Peyer's patch (tissue), 4 donors: Measurements from ENCODE around the gene RBMS1. TPM values are rescaled to one million over a fixed set of nuclear protein-coding genes. Genes with fewer than 3 reads are reported as not detected.

ENCODE experiments used
- DNase-seq, 3 donors: peaks; one replicate each; pipeline ENCODE4 v3.0.0-alpha.2; 2017 to 2019
- H3K27ac ChIP-seq, 4 donors: fragments of 200-600 bp; sonication (generic); one replicate each; pipeline ENCODE4 v1.5.1; 2016 to 2019
- H3K27me3 ChIP-seq, 2 donors: fragments of 200-600 bp; sonication (generic); one replicate each; pipeline ENCODE4 v1.5.1; 2019
- H3K36me3 ChIP-seq, 3 donors: fragments of 200-600 bp; sonication (generic); one replicate each; pipeline ENCODE4 v1.5.1; 2016 to 2019
- H3K4me1 ChIP-seq, 4 donors: fragments of 200-600 bp; sonication (generic); one replicate each; pipeline ENCODE4 v1.5.1; 2016 to 2019
- H3K4me3 ChIP-seq, 4 donors: fragments of 200-600 bp; sonication (generic); 1 replicate in 3 of 4; 2 replicates in 1 of 4; pipeline ENCODE4 v1.5.1; 2016 to 2019; ENCODE audit warnings: mild to moderate bottlenecking in 1 of 4
- H3K9me3 ChIP-seq, 4 donors: fragments of 200-600 bp; sonication (generic); one replicate each; pipeline ENCODE4 v1.5.1; 2016 to 2019; ENCODE audit warnings: mild to moderate bottlenecking in 1 of 4
- CTCF ChIP-seq, 6 experiments: fragments of 450-650 bp in 4 of 6; fragments of 200-600 bp in 2 of 6; sonication (generic) in 1 of 6; IDR thresholded peaks; one replicate each; pipeline ENCODE4 v1.5.1; 2017 to 2019; ENCODE audit warnings: antibody characterized with exemption in 6 of 6, mild to moderate bottlenecking in 3 of 6, moderate library complexity in 1 of 6
- POLR2A ChIP-seq, 2 donors: fragments of 450-650 bp; IDR thresholded peaks; one replicate each; pipeline ENCODE4 v1.5.1; 2017; ENCODE audit warnings: antibody characterized with exemption in 2 of 2, mild to moderate bottlenecking in 2 of 2, moderate library complexity in 2 of 2
- total RNA-seq, 4 donors: library from RNA; depleted of rRNA; stranded (reverse); fragments of >200 nt; gene quantifications; one replicate each; pipeline ENCODE4 v1.1.0, GENCODE V29; 2016

RBMS1 gene
- total RNA-seq, 4 donors from 2014 or later = 10.5 to 41.3 (median 18.5) TPM

GRCh38 chr2:160317181-160318099, 176.2 kb downstream of the RBMS1 start:
- TF ChIP-seq CTCF (IDR thresholded peaks at IDR 0.05) (no peak), POLR2A (IDR thresholded peaks at IDR 0.05) (no peak)
- no peak for DNase-seq
- no peaks in the 10 kb centered on the region for H3K4me1 ChIP-seq

GRCh38 chr2:160315337-160315736, 178.3 kb downstream of the RBMS1 start:
- no peaks in the 10 kb centered on the region for H3K36me3 ChIP-seq
- no peak overlapping the region for H3K4me3 ChIP-seq
- TF ChIP-seq CTCF (IDR thresholded peaks at IDR 0.05) (no peak), POLR2A (IDR thresholded peaks at IDR 0.05) (no peak)
- no peak for DNase-seq
- no peaks in the 10 kb centered on the region for H3K9me3 ChIP-seq
- no peaks in the 10 kb centered on the region for H3K27me3 ChIP-seq
- H3K27ac ChIP-seq = no peak overlapping the region
- no peaks in the 10 kb centered on the region for H3K4me1 ChIP-seq

More at GRCh38 chr2:160317181-160318099, 176.2 kb downstream of the RBMS1 start:
- H3K4me3 ChIP-seq = no peak overlapping the region
- H3K9me3 ChIP-seq = no peaks in the 10 kb centered on the region
- no peaks in the 10 kb centered on the region for H3K36me3 ChIP-seq
- no peaks in the 10 kb centered on the region for H3K27me3 ChIP-seq
- H3K27ac ChIP-seq = no peak overlapping the region

- H3K36me3 ChIP-seq = no peaks in the 10 kb centered on the region
- DNase-seq = no peak
- no peaks in the 10 kb centered on the region for H3K9me3 ChIP-seq
- H3K27ac ChIP-seq = no peak overlapping the region
- H3K4me3 ChIP-seq = no peak overlapping the region
- TF ChIP-seq POLR2A (IDR thresholded peaks at IDR 0.05) (no peak), CTCF (IDR thresholded peaks at IDR 0.05) (no peak)
- H3K4me1 ChIP-seq = no peaks in the 10 kb centered on the region
- H3K27me3 ChIP-seq = no peaks in the 10 kb centered on the region
Measured at GRCh38 chr2:160310118-160310828, 183.3 kb downstream of the RBMS1 start.

- H3K36me3 ChIP-seq = no peaks in the 10 kb centered on the region
- no peak overlapping the region for H3K27ac ChIP-seq
- H3K27me3 ChIP-seq = no peaks in the 10 kb centered on the region
- no peak for DNase-seq
- H3K9me3 ChIP-seq = no peaks in the 10 kb centered on the region
- no peaks in the 10 kb centered on the region for H3K4me1 ChIP-seq
- no peak for TF ChIP-seq CTCF (IDR thresholded peaks at IDR 0.05)
- TF ChIP-seq POLR2A (IDR thresholded peaks at IDR 0.05) = no peak
- H3K4me3 ChIP-seq = no peak overlapping the region
Measured at GRCh38 chr2:160309585-160309984, 184.0 kb downstream of the RBMS1 start.

- no peaks in the 10 kb centered on the region for H3K36me3 ChIP-seq
- no peaks in the 10 kb centered on the region for H3K27me3 ChIP-seq
- DNase-seq = no peak
- no peaks in the 10 kb centered on the region for H3K4me1 ChIP-seq
- TF ChIP-seq CTCF (IDR thresholded peaks at IDR 0.05) = no peak
- no peak for TF ChIP-seq POLR2A (IDR thresholded peaks at IDR 0.05)
- H3K27ac ChIP-seq = peak overlapping the region in 1 of 4 donors; percentile 5
- H3K9me3 ChIP-seq = no peaks in the 10 kb centered on the region
- H3K4me3 ChIP-seq = no peak overlapping the region
Measured at GRCh38 chr2:160308915-160309314, 184.7 kb downstream of the RBMS1 start.
